Neuronal stem cell (in vitro differentiated cells): ENCODE measurements around the gene CDH12.
A peak's percentile ranks its signal among the peaks of the same experiment; 100 is the strongest.

Experiments used
- DNase-seq: peaks from one replicate; pipeline ENCODE4 v3.0.0-alpha.2; 2013; ENCODE audit warnings: low spot score
- H2AFZ ChIP-seq: one replicate; pipeline ENCODE4 v1.6.1; 2013; ENCODE audit warnings: mild to moderate bottlenecking, low read length, inconsistent platforms
- H2AK5ac ChIP-seq: 2 replicates; pipeline ENCODE4 v1.6.1; 2013; ENCODE audit warnings: low read depth, mild to moderate bottlenecking, inconsistent platforms, low read length, moderate library complexity, mixed read lengths
- H2BK120ac ChIP-seq: 2 replicates; pipeline ENCODE4 v1.6.1; 2013; ENCODE audit warnings: low read depth, mild to moderate bottlenecking, inconsistent platforms, low read length, moderate library complexity, mixed read lengths
- H2BK12ac ChIP-seq: one replicate; pipeline ENCODE4 v1.6.1; 2013; ENCODE audit warnings: low read length, inconsistent platforms
- H2BK15ac ChIP-seq: 2 replicates; pipeline ENCODE4 v1.6.1; 2013; ENCODE audit warnings: mild to moderate bottlenecking, low read length, inconsistent platforms, mixed read lengths
- H2BK5ac ChIP-seq: one replicate; pipeline ENCODE4 v1.6.1; 2013; ENCODE audit warnings: inconsistent platforms, mild to moderate bottlenecking, low read length, moderate library complexity
- H3K14ac ChIP-seq: one replicate; pipeline ENCODE4 v1.6.1; 2013; ENCODE audit warnings: low read length, inconsistent platforms
- H3K18ac ChIP-seq: 2 replicates; pipeline ENCODE4 v1.6.1; 2013; ENCODE audit warnings: low read length, inconsistent platforms
- H3K23ac ChIP-seq: 2 replicates; pipeline ENCODE4 v1.6.1; 2013; ENCODE audit warnings: low read depth, mild to moderate bottlenecking, mixed read lengths, low read length, inconsistent platforms; ENCODE audit not compliant: poor library complexity
- H3K27ac ChIP-seq: replicated peaks from 3 replicates; pipeline ENCODE4 v1.5.1; 2013; ENCODE audit warnings: low read length, inconsistent platforms
- H3K27me3 ChIP-seq, 3 experiments: 2 replicates each; pipeline ENCODE4 v1.6.1; 2013; ENCODE audit warnings: low read length in 3 of 3, mild to moderate bottlenecking in 2 of 3, inconsistent platforms in 1 of 3, low read depth in 1 of 3, mixed read lengths in 1 of 3, moderate library complexity in 1 of 3; ENCODE audit not compliant: control insufficient read depth in 3 of 3, insufficient read depth in 3 of 3
- H3K36me3 ChIP-seq, 2 donors: replicated peaks in 1 of 2; 2 replicates each; pipeline ENCODE4 v1.6.1; 2013; ENCODE audit warnings: low read length in 2 of 2; ENCODE audit not compliant: control insufficient read depth in 2 of 2, insufficient read depth in 2 of 2
- H3K4ac ChIP-seq: 2 replicates; pipeline ENCODE4 v1.6.1; 2013; ENCODE audit warnings: inconsistent platforms, mild to moderate bottlenecking, low read length, moderate library complexity
- H3K4me1 ChIP-seq, 2 donors: 1 replicate in 1 of 2; 2 replicates in 1 of 2; pipeline ENCODE4 v1.6.1; 2013; ENCODE audit warnings: low read length in 2 of 2, low read depth in 1 of 2; ENCODE audit not compliant: control insufficient read depth in 2 of 2, insufficient read depth in 1 of 2
- H3K4me2 ChIP-seq: one replicate; pipeline ENCODE4 v1.6.1; 2013; ENCODE audit warnings: mild to moderate bottlenecking, low read length, inconsistent platforms; ENCODE audit not compliant: insufficient read depth, poor library complexity, severe bottlenecking
- H3K4me3 ChIP-seq, 2 donors: 2 replicates each; pipeline ENCODE4 v1.5.1; 2013; ENCODE audit warnings: low read length in 2 of 2, mild to moderate bottlenecking in 2 of 2, inconsistent platforms in 1 of 2, moderate library complexity in 1 of 2
- H3K79me1 ChIP-seq: one replicate; pipeline ENCODE4 v1.6.1; 2013; ENCODE audit warnings: low read depth, mild to moderate bottlenecking, inconsistent platforms, low read length, moderate library complexity
- H3K9ac ChIP-seq: one replicate; pipeline ENCODE4 v1.6.1; 2013; ENCODE audit warnings: mild to moderate bottlenecking, low read depth, low read length, inconsistent platforms; ENCODE audit not compliant: poor library complexity
- H3K9me3 ChIP-seq, 2 donors: replicated peaks in 1 of 2; 2 replicates each; pipeline versions ENCODE3 to v1.6.1; 2013; ENCODE audit warnings: low read length in 2 of 2, mild to moderate bottlenecking in 2 of 2, inconsistent platforms in 1 of 2, low read depth in 1 of 2, mixed read lengths in 1 of 2, moderate library complexity in 1 of 2; ENCODE audit not compliant: control insufficient read depth in 2 of 2, insufficient read depth in 1 of 2
- H4K8ac ChIP-seq: one replicate; pipeline ENCODE4 v1.6.1; 2013; ENCODE audit warnings: low read depth, mild to moderate bottlenecking, inconsistent platforms, low read length, moderate library complexity
- H4K91ac ChIP-seq: one replicate; pipeline ENCODE4 v1.6.1; 2013; ENCODE audit warnings: low read length, low read depth, mild to moderate bottlenecking, inconsistent platforms; ENCODE audit not compliant: poor library complexity
- WGBS, 2 donors: extraction: QIAGEN DNeasy Blood & Tissue Kit; methylation state at CpG; one replicate each; pipeline ENCODE4 v1.1.7; 2013; ENCODE audit warnings: missing lambda C conversion rate in 2 of 2, mixed read lengths in 1 of 2; ENCODE audit not compliant: insufficient read length in 2 of 2, insufficient replicate concordance in 1 of 2; ENCODE audit errors: extremely low coverage in 2 of 2; 5-methylcytosine and 5-hydroxymethylcytosine counted together

The CDH12 gene

GRCh38 chr5:22505891-22506290, 347.3 kb downstream of the CDH12 start:
- H3K36me3 ChIP-seq = no peaks in the 10 kb centered on the region
- H4K91ac ChIP-seq = no peak overlapping the region
- no peak overlapping the region for H3K4me2 ChIP-seq
- H2AK5ac ChIP-seq = no peak overlapping the region
- no peak overlapping the region for H2AFZ ChIP-seq
- H2BK5ac ChIP-seq = no peak overlapping the region
- no peaks in the 10 kb centered on the region for H3K27me3 ChIP-seq
- H2BK12ac ChIP-seq = no peak overlapping the region
- no peaks in the 10 kb centered on the region for H3K4me1 ChIP-seq
- no peak overlapping the region for H4K8ac ChIP-seq
- no peak overlapping the region for H3K14ac ChIP-seq
- H3K18ac ChIP-seq = no peak overlapping the region
- no peaks in the 10 kb centered on the region for H3K79me1 ChIP-seq
- no peak overlapping the region for H3K4me3 ChIP-seq
- H3K4ac ChIP-seq = no peak overlapping the region
- no peak overlapping the region for H3K9ac ChIP-seq
- H3K27ac ChIP-seq = no peak overlapping the region
- WGBS, 2 donors = no CpG with 5 or more reads among the region's 3 CpGs
- no peak overlapping the region for H2BK120ac ChIP-seq
- no peaks in the 10 kb centered on the region for H3K9me3 ChIP-seq
- no peak overlapping the region for H3K23ac ChIP-seq
- no peak overlapping the region for H2BK15ac ChIP-seq
- no peak for DNase-seq

- Histone ChIP-seq H3K4me1 (no peaks in the 10 kb centered on the region), H3K4ac (no peak overlapping the region), H3K27ac (no peak overlapping the region), H2BK120ac (no peak overlapping the region), H2BK15ac (no peak overlapping the region), H3K9me3 (no peaks in the 10 kb centered on the region), H2BK5ac (no peak overlapping the region), H3K4me3 (no peak overlapping the region), H2BK12ac (no peak overlapping the region), H3K36me3 (no peaks in the 10 kb centered on the region), H3K79me1 (no peaks in the 10 kb centered on the region), H3K9ac (no peak overlapping the region), H4K91ac (no peak overlapping the region), H2AK5ac (no peak overlapping the region), H3K27me3 (no peaks in the 10 kb centered on the region), H3K23ac (no peak overlapping the region), H3K4me2 (no peak overlapping the region), H2AFZ (peak overlapping the region; percentile 41), H3K14ac (no peak overlapping the region), H3K18ac (no peak overlapping the region), H4K8ac (no peak overlapping the region)
- WGBS, 2 donors = no CpG with 5 or more reads among the region's 3 CpGs
- DNase-seq = no peak
Measured at GRCh38 chr5:22504411-22504810, 348.7 kb downstream of the CDH12 start.

DNA sequence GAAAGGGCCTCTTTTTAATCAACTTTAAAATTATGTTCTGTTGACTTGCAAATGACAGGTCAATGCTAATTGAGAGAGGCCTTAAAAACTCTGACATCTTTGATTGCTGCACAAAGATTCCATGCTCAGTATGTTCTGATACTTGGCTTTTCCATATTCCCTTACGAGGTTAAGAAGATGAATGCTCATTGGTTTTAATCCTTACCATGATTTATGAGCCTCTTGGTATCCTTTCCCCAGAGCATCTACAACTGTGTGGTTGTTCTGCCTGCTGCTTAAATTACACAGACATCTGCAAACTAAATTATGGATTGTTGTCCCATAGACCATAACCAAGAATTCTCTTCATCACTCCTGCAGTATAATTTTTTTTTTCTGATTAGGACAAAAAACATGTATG, 352.6 kb downstream of the CDH12 start:
- Histone ChIP-seq H3K36me3 (no peaks in the 10 kb centered on the region), H4K8ac (no peak overlapping the region), H2AK5ac (no peak overlapping the region), H3K9me3 (no peaks in the 10 kb centered on the region), H2BK12ac (no peak overlapping the region), H4K91ac (no peak overlapping the region), H2AFZ (no peak overlapping the region), H3K4me1 (no peaks in the 10 kb centered on the region), H3K23ac (no peak overlapping the region), H2BK15ac (no peak overlapping the region), H3K14ac (no peak overlapping the region), H3K4me2 (no peak overlapping the region), H3K79me1 (no peaks in the 10 kb centered on the region), H3K4ac (no peak overlapping the region), H3K18ac (no peak overlapping the region), H2BK5ac (no peak overlapping the region), H3K27ac (no peak overlapping the region), H3K4me3 (no peak overlapping the region), H2BK120ac (no peak overlapping the region), H3K9ac (no peak overlapping the region), H3K27me3 (no peaks in the 10 kb centered on the region)
- DNase-seq = no peak
- no CpG with 5 or more reads among the region's 1 CpG for WGBS, 2 donors

DNA sequence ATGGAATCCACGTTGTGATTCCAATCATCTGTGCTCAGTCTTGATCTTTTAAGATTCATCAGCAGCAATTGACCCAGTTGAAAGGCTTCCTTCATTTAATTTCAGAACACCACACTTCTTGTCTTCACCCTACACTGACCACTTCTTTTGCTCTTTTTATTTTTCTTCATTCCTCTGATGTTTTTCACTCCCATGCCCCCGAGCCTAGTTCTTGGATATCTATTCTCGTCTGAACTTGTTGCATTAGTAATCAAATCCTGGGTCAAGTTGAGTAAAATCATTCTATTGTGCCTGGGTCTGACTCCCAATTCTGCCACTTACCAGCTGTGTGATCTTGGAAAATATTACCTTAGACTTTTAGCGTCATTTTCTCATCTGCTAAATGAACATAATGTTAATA, 356.5 kb downstream of the CDH12 start:
- Histone ChIP-seq H3K36me3 (no peaks in the 10 kb centered on the region), H4K8ac (no peak overlapping the region), H2BK120ac (no peak overlapping the region), H3K4me1 (no peaks in the 10 kb centered on the region), H2AFZ (no peak overlapping the region), H3K18ac (no peak overlapping the region), H3K9ac (no peak overlapping the region), H3K4me2 (no peak overlapping the region), H4K91ac (no peak overlapping the region), H2BK15ac (no peak overlapping the region), H2BK5ac (no peak overlapping the region), H3K4ac (no peak overlapping the region), H3K27ac (no peak overlapping the region), H3K4me3 (no peak overlapping the region), H2AK5ac (no peak overlapping the region), H3K9me3 (no peaks in the 10 kb centered on the region), H3K23ac (no peak overlapping the region), H3K14ac (no peak overlapping the region), H2BK12ac (no peak overlapping the region), H3K27me3 (no peaks in the 10 kb centered on the region), H3K79me1 (no peaks in the 10 kb centered on the region)
- WGBS, 2 donors = no CpG with 5 or more reads among the region's 4 CpGs
- DNase-seq = no peak
